Astrocyte (in vitro differentiated cells and primary cell): Measurements from ENCODE around the gene LIMA1. TPM values are rescaled to one million over a fixed set of nuclear protein-coding genes. Genes with fewer than 3 reads are reported as not detected.
"Not testable (repeated sequence)": the region's sequence is repeated elsewhere in the genome, so short reads cannot be mapped to it uniquely, and the experiment has no call there.

Source experiments
- DNase-seq: peaks from one replicate; pipeline ENCODE4 v3.0.0-alpha.2; 2010; ENCODE audit warnings: low read depth
- FAIRE-seq: peaks from 2 replicates; lab custom pipeline; 2011; peaks lifted over from hg19 to GRCh38; lab: Jason Lieb, UNC
- H2AFZ ChIP-seq: 2 replicates; pipeline ENCODE4 v1.6.0; 2012; ENCODE audit warnings: low read depth, low read length, inconsistent platforms
- H3K27ac ChIP-seq: 2 replicates; pipeline ENCODE4 v1.5.1; 2011; ENCODE audit warnings: low read depth, low read length, inconsistent platforms
- H3K27me3 ChIP-seq: 2 replicates; pipeline ENCODE4 v1.6.0; 2011; ENCODE audit warnings: low read length, inconsistent platforms; ENCODE audit not compliant: insufficient read depth
- H3K36me3 ChIP-seq: 2 replicates; pipeline ENCODE4 v1.5.1; 2011; ENCODE audit warnings: low read length, inconsistent platforms; ENCODE audit not compliant: insufficient read depth
- H3K4me1 ChIP-seq: 2 replicates; pipeline ENCODE4 v1.5.1; 2011; ENCODE audit warnings: low read length, inconsistent platforms; ENCODE audit not compliant: insufficient read depth
- H3K4me2 ChIP-seq: 2 replicates; pipeline ENCODE4 v1.6.0; 2012; ENCODE audit warnings: low read length, inconsistent platforms
- H3K4me3 ChIP-seq: 2 replicates; pipeline ENCODE4 v1.5.1; 2011; ENCODE audit warnings: low read depth, mild to moderate bottlenecking, low read length, inconsistent platforms; ENCODE audit not compliant: insufficient read depth
- H3K79me2 ChIP-seq: 2 replicates; pipeline ENCODE4 v1.6.0; 2012; ENCODE audit warnings: mild to moderate bottlenecking, low read length, inconsistent platforms; ENCODE audit not compliant: insufficient read depth
- H3K9ac ChIP-seq: 2 replicates; pipeline ENCODE4 v1.6.0; 2012; ENCODE audit warnings: mild to moderate bottlenecking, low read length, inconsistent platforms
- H3K9me3 ChIP-seq: 2 replicates; pipeline ENCODE4 v1.5.1; 2012; ENCODE audit warnings: low read depth, mild to moderate bottlenecking, low read length, inconsistent platforms; ENCODE audit not compliant: insufficient read depth
- H4K20me1 ChIP-seq: 2 replicates; pipeline ENCODE4 v1.6.0; 2012; ENCODE audit warnings: low read length, inconsistent platforms; ENCODE audit not compliant: insufficient read depth
- H3K27ac Mint-ChIP-seq: one replicate; pipeline ENCODE4 v1.8.0; 2021; ENCODE audit warnings: mild to moderate bottlenecking, mixed read lengths; ENCODE audit not compliant: unreplicated experiment
- H3K27me3 Mint-ChIP-seq: one replicate; pipeline ENCODE4 v1.8.0; 2021; ENCODE audit warnings: low read depth, mixed read lengths; ENCODE audit not compliant: unreplicated experiment
- H3K36me3 Mint-ChIP-seq: one replicate; pipeline ENCODE4 v1.8.0; 2021; ENCODE audit warnings: low read depth, mixed read lengths; ENCODE audit not compliant: unreplicated experiment
- H3K4me1 Mint-ChIP-seq: one replicate; pipeline ENCODE4 v1.8.0; 2021; ENCODE audit warnings: low read depth, mixed read lengths; ENCODE audit not compliant: unreplicated experiment
- H3K4me3 Mint-ChIP-seq: one replicate; pipeline ENCODE4 v1.8.0; 2021; ENCODE audit warnings: mild to moderate bottlenecking, moderate library complexity, mixed read lengths; ENCODE audit not compliant: unreplicated experiment
- H3K9me3 Mint-ChIP-seq: one replicate; pipeline ENCODE4 v1.8.0; 2021; ENCODE audit warnings: mild to moderate bottlenecking, mixed read lengths; ENCODE audit not compliant: unreplicated experiment
- CTCF ChIP-seq: IDR thresholded peaks from 2 replicates; pipeline ENCODE4 v1.5.1; 2011; ENCODE audit warnings: low read depth, mild to moderate bottlenecking, inconsistent platforms, low read length, moderate library complexity; ENCODE audit not compliant: insufficient read depth
- EZH2 ChIP-seq: IDR thresholded peaks from 2 replicates; pipeline ENCODE4 v1.6.1; 2012; ENCODE audit warnings: mild to moderate bottlenecking, low read length, inconsistent platforms; ENCODE audit not compliant: insufficient read depth
- total RNA-seq: library from RNA; stranded (reverse); gene quantifications from 2 replicates; pipeline ENCODE4 v1.2.1, GENCODE V29; 2021

The LIMA1 gene
- total RNA-seq, 1 donor from 2014 or later, result 173 TPM

GRCh38 chr12:50149311-50149710 lies 134.0 kb downstream of the LIMA1 start:
- no peak for FAIRE-seq
- H3K27ac ChIP-seq, result no peak overlapping the region
- no peak overlapping the region for H3K4me3 ChIP-seq
- no peaks in the 10 kb centered on the region for H3K27me3 Mint-ChIP-seq
- H3K9me3 Mint-ChIP-seq, result no peaks in the 10 kb centered on the region
- H3K4me2 ChIP-seq, result no peak overlapping the region
- H3K4me3 Mint-ChIP-seq, result no peak overlapping the region
- no peaks in the 10 kb centered on the region for H3K27me3 ChIP-seq
- peaks cover 11% of the 10 kb centered on the region for H3K4me1 Mint-ChIP-seq
- DNase-seq, result no peak
- H3K9ac ChIP-seq, result no peak overlapping the region
- H3K36me3 ChIP-seq, result no peaks in the 10 kb centered on the region
- no peaks in the 10 kb centered on the region for H3K9me3 ChIP-seq
- peaks cover 60% of the 10 kb centered on the region for H4K20me1 ChIP-seq
- H2AFZ ChIP-seq, result no peak overlapping the region
- H3K36me3 Mint-ChIP-seq, result no peaks in the 10 kb centered on the region
- no peak overlapping the region for H3K27ac Mint-ChIP-seq
- peaks cover 86% of the 10 kb centered on the region for H3K79me2 ChIP-seq
- no peak for TF ChIP-seq EZH2
- no peak for TF ChIP-seq CTCF
- no peaks in the 10 kb centered on the region for H3K4me1 ChIP-seq

GRCh38 chr12:50148011-50148410 lies 135.3 kb downstream of the LIMA1 start:
- not testable (repeated sequence) for H3K9me3 ChIP-seq, H3K4me3 ChIP-seq, H3K36me3 Mint-ChIP-seq, FAIRE-seq, H3K27me3 ChIP-seq, DNase-seq, H3K36me3 ChIP-seq, H2AFZ ChIP-seq, H3K27ac ChIP-seq, H3K4me1 ChIP-seq, H3K27ac Mint-ChIP-seq, H3K4me2 ChIP-seq, H3K4me3 Mint-ChIP-seq, H3K27me3 Mint-ChIP-seq, H3K9ac ChIP-seq, H3K9me3 Mint-ChIP-seq
- Histone ChIP-seq H4K20me1 (peaks cover 57% of the 10 kb centered on the region), H3K79me2 (peaks cover 81% of the 10 kb centered on the region)
- H3K4me1 Mint-ChIP-seq, result peaks cover 11% of the 10 kb centered on the region

DNA sequence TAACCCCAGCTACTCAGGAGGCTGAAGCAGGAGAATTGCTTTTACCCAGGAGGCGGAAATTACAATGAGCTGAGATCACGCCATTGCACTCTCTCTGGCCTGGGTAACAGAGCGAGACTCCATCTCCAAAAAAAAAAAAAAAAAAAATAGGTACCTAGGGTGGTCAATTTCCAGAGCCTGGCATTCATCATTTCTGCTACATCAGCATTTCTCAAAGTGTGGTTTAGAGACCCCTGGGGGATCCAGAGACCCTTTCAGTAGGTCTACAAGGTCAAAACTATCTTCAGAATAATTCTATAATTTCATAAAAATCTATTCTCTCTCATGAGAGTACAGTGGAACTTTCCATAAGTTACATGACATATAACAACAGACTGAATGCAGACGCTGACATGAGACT lies 136.0 kb downstream of the LIMA1 start:
- no peaks in the 10 kb centered on the region for H3K27me3 Mint-ChIP-seq
- no peaks in the 10 kb centered on the region for H3K9me3 ChIP-seq
- no peak overlapping the region for H3K4me3 Mint-ChIP-seq
- no peak overlapping the region for H3K4me3 ChIP-seq
- H3K9me3 Mint-ChIP-seq, result no peaks in the 10 kb centered on the region
- H3K4me1 ChIP-seq, result no peaks in the 10 kb centered on the region
- FAIRE-seq (no peak), DNase-seq (no peak)
- H4K20me1 ChIP-seq, result peaks cover 59% of the 10 kb centered on the region
- no peak overlapping the region for H3K27ac Mint-ChIP-seq
- peaks cover 11% of the 10 kb centered on the region for H3K4me1 Mint-ChIP-seq
- H2AFZ ChIP-seq, result no peak overlapping the region
- peaks cover 9% of the 10 kb centered on the region for H3K36me3 ChIP-seq
- no peak overlapping the region for H3K4me2 ChIP-seq
- H3K9ac ChIP-seq, result no peak overlapping the region
- H3K27ac ChIP-seq, result no peak overlapping the region
- no peaks in the 10 kb centered on the region for H3K27me3 ChIP-seq
- TF ChIP-seq CTCF, result no peak
- TF ChIP-seq EZH2, result no peak
- peaks cover 8% of the 10 kb centered on the region for H3K36me3 Mint-ChIP-seq
- peaks cover 76% of the 10 kb centered on the region for H3K79me2 ChIP-seq
